ENCODE measurements around the gene KRT79.
"Not testable (repeated sequence)": the region's sequence is repeated elsewhere in the genome, so short reads cannot be mapped to it uniquely, and the experiment has no call there.

Gene KRT79

DNA sequence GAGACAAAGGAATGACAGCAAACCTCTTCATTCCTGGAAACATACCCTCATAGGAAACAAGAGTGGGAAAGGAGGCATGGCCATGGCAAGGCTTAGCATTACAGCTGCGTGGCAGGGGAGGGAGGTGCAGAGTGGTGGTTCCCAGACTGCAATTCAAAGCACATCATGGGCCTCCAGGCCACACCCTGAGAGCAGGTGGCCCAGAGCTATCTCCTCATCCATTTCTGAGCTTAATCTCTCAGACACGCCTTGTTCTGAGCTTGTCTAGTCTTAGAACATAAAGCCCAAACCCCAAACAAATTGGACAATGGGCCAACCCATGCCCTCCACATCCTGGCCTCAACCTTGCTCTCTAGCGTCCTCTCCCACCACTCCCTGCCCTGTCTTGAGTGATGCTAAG, 32.3 kb downstream of the KRT79 start:
- no peak for DNase-seq

DNA sequence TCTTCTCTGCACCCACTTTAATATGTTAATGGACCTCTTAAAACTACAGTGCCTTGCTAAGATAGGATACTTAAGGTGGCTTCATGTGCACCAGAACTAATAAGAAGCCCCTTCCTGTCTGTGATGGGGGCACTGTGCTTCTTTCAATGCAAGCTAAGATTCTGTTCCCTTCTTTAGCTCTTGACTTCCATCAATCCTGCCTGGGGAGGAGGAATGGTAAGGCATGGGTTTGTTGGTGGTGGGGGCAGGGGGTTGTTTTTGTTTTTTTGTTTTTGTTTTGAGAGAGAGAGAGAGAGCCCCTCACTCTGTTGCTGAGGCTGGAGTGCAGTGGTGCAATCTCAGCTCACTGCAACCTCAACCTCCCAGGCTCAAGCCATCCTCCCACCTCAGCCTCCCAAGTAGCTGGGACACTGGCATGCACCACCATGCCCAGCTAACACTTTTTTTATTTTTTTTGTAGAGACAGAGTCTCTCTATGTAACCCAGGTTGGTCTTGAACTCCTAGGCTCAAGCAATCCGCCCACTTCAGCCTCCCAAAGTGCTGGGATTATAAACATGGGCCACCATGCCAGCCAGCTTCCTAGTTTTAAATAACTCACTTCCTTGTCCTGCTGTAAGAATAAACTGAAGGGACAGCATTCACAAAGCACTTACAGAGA, 33.7 kb downstream of the KRT79 start:
- no peak for DNase-seq

DNA sequence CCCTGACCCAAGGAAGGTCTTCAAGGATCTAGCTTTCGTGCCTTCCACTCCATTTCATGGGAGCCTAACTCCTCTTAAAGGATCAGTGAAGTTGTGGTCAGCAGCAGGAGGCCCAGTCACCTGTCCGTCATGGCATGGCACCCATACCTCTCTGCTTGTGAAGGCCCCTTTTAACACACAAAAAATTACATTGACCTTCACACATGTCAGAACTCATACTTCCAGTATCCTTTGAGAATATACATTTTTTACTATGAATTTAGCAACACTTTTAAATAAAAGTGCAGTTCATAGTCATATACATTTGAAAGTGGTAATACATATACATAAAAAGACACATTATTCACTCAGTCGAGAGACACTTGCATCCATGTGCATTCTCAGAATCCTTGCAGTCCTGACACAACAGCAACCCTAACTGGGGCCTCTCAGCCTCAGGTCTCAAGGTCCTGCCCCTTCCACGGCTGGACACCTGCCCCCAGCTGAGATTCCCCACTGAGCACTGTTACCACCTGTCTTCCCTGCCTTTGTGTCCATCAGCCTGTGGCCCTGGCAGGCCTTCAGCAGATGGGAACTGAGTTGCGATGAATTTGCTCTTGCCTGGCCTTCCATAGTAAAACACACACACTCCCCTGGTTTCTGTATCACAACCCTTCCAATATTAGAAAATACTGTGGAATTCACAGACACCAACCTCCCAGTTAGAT, 34.5 kb downstream of the KRT79 start:
- DNase-seq: no peak

DNA sequence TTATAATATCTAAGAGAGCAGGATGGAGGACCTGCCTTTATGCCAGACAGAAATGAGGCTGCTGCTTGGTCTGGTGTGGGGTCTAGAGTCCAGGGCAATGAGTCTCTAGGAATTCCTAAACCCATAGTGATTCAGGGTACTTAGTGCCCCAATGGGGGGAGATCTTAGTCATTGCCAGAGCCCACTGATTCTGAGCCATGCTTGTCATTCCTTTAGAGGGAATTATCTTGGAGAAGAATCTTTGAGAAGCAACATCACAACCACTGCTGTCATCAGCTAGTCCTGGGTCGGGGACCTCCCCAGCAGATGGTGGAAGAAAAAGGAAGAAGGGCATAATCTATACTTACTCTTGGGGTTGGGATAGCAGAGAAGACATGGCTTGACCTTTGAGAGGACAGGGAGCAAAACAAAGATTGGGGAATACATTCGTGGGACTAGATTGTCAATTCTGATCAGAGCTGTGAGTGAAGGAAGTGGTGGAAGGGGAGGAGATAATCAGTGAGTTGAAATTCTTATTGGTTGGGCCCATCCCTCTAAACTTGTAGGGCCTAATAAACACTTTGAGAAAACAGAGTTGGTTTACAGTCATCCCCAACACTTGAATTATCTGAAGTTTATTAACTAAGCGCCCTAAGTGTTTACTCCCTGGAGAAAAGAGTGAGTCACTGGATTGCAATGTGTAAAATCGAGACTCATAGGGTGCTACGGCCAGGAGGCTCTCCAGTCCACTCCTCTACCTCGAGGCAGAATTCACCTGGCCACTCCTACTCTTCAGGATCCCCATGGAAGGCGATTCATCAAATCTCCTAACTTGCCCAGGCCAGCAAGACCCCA, 35.2 kb downstream of the KRT79 start:
- DNase-seq: no peak

DNA sequence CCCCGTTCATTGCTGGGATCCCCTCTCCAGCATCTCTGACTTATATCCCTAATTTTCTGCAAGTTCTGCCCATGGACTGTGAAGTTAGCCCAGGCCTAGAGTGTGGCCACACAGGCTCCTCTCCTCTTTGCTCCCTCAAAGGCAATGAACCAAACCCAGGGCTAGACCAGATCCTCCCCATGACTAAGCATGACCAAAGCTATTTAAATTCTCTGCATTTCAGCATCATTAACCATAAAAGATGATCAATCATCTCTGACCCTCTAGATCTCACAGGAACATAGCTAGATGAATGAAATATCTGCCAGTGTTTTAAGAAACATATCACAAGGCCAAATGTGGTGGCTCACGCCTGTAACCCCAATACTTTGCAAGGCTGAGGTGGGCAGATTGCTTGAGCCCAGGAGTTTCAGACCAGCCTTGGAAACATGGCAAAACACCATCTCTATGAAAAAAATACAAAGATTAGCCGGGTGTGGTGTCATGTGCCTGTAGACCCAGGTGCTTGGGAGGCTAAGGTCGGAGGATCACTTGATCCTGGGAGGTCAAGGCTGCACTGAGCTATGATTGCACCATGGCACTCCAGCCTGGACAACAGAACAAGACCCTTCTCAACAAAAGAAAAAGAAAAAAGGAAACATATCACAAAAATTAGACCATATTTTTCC, 36.0 kb downstream of the KRT79 start:
- no peak for DNase-seq

DNA sequence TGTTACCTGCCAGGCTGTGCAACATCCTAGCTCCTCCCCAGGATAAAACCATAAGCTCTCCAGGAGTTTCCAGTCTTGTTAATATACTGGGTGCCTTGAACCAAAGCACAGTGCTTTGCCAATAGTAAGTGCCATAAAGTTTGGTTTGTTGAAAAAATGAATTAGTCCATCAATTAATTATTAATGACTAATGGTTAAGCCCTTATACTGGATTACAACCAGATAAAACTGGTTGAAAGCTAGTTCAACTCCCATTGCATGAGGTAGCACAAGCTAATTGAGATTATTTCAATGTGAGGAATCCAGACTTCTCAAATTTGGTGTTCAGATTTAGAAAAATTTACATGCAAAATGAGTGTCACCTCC, 36.6 kb downstream of the KRT79 start:
- DNase-seq: no peak

DNA sequence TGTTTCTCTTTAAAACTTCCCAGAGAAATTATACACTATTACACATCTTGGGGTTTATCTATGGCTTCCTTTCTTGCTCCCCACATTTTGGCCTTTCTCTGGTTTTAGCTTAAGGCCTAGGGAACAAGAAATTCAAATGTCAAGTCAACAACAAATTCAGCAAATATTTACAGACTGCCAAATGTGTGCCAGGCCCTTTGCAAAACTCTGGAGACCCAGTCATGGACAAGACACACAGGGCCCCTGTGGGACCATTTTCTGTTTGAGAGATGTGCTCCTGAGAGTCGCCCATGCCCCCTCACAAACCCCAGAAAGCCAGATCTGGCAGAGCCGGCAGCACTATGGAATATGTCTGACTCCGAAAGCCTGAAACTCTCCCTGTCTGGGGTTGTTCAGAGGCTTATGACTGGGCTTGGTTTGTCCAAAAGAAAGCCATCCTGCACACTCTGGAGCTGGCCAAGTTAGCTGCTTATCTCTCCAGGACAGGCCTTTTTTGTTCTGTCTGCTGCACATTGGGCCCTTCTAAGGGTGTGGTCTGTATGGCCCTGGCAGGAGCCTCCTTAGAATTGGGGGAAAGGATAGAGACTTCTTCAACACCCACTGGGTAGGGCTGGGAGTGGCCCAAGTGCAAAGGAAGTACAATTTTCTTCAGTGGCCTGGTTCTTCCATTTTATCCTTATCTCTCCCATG, 37.1 kb downstream of the KRT79 start:
- DNase-seq: no peak

DNA sequence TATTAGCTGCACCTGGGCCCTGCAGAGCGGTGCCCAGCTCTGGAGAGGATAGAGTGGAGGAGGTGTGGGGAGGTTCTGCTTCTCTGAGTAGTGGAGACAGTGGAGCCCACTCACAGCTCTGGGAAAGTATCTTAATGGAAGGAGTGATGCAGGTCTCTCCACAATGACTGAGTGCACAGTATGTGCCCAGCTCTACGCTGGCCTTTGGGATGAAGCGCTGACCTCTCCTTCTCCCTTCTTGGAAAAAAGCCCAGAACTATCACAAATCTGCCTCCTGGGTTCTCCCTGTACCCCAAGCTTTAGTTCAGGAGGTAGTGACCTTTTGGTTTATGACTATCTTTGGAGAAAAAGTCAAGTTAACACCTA, 37.7 kb downstream of the KRT79 start:
- no peak for DNase-seq

DNA sequence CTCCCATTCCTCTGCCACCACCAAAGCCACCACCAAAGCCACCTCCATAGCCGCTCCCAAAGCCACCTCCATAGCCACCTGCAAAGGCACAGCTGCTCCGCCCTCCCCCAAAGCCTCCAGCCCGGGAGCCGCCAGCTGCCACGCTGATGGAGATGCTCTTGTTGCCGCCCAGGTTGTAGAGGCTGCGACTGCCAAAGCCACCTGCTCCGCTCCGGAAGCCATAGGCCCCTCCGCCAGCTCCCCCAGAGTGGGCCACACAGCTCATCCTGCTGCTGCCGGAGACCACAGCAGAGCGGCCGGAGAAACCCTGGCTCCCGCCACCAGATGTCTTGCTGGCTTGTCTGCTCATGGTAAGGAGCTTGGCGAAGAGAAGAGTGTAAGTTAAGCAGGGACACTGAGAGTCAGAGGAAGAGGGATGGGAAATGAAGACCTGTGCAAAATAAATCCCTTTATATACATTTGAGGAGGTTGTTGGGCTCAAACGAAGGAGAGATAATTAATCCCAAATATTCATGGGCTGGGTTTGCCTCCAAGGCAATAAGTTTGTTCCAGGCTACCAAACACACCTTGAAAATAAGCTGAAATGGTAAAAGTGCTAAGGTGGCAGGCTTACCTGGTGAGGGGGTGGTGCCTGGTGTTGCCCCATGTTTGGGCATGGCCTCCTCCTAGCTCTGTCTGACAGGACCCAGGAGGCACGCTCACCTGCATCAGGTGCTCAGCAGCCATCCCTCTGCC, 38.2 kb downstream of the KRT79 start, which contains the start of gene KRT3:
TSS of gene KRT3 (minus strand) at position 424 of the 735 bp plus-strand sequence. CDS start at position 349, 75 bp downstream.
- peak; percentile 4 for DNase-seq

DNA sequence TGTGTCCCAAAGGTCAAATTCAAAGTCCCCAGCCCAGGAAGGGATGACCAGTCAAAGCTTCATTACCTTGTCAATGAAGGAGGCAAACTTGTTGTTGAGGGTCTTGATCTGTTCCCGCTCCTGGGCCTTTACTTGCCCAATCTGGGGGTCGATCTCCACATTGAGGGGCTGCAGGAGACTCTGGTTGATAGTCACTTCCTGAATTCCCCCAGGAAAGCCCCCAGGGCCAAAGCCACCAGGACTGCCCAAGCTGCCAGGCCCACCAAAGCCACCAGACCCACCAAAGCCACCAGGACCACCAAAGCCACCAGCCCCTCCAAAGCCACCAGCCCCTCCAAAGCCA, 38.8 kb downstream of the KRT79 start:
- DNase-seq: not testable (repeated sequence)

DNA sequence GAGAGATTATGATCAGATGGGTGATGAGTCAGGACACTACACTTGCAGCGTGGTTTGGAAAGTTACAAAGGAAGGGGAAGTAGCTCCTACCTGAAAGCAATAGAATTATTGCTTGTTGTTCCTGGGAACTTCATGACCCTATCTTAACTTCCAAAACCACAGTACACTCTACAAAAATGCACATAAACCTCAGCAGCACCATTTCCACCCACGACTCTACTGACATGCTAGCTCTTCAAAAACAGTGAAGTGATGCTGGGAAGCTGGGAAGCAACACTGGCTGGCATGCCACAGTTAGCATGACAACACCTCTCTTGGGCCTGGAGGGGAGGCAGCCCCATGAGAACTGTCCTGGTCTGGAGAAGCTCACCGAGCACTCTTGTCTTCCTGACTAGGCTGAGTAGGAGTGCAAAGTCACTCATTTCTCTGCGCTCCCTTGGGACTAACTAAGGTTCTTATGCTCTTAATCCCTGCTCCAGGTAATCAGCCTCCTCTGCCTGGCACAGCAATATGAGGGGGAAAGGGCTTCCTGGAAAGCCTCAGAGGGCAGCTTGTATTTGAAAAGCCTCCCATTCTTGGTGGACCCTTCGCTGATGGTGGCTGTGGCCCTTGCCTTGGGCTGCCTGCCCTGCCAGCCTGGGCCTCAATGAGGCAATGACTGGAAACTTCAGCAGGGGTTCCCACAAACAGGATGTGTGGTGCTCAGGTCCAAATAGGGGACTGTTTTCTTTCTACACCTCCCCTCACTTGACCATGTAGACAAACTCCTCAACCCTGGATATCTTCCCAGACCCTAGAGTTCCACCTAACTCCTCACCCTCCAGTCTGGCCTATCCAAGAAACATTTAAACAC, 39.4 kb downstream of the KRT79 start:
- no peak for DNase-seq

DNA sequence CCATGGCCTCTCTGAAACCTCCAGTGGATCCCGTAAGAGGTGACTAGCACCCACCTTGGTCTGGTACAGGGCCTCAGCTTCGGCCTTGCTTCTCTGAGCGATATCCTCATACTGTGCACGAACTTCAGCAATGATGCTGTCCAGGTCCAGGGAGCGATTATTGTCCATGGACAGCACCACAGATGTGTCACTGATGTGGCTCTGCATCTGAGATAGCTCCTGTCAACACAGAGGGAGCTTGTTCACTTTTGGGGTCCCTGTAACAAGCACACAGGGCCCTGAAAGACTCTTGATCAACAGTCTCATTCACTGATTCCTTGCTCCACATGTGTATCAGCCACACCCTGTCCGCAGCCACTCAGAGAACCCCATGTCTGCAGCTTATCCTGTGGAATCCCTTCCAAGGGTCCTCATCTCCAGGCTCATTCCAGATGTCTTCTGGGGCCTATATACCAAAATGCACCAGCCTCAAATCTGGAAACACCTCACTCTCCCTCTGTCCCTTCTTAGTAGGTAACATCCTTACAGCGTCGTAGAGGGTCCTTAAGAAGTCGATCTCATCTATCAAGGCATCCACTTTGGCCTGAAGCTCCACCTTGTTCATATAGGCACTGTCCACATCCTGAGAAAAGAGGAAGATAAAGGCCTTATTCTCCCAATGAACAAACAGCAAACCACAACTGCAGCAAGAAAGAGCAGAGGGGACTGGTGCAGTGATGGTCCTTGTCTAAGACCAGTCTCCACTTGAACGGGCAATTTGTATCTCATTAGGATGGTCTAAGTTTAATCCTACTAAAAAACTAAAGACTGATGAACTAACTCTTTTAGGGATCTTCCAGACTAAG, 41.7 kb downstream of the KRT79 start:
- no peak for DNase-seq

DNA sequence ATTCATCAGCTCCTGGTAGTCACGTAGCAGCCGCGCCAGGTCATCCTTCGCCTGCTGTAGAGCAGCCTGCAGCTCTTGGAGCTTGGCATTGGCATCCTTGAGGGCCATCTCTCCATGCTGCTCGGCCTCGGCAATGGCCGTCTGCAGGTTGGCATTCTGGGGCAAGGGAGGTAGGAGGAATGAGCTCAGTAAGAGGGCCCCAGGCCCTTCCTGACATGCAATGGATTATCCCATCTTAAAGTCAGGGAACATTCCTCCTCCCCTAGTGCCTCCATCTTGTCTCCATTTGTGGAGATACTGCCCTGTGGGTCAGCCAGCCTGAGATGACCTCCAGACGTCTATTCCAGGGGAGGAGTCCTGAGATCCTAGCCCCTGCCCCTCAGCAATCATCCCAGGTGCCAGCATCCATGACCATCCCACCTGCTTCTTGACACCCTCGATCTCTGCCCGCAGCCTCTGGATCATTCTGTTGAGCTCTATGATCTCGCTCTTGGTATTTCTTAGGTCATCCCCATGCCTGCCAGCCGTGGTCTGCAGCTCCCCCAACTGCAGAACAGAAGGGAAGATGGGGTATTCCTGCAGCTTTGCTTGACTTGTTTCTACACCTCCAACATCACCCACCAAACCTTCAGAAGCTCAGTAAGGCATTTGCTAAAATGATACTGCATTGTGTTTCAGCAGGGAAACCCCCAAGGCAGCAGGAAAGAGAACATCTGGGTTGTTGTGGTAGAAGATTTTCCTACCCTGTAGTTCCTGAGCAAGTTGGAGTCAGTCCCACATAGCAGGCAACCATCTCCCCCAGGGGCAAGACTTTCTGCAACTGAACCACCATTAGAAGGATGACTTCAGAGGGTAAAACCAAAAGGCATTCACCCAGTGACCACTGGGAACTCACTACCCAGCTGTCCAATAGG, 42.6 kb downstream of the KRT79 start:
- DNase-seq: no peak

DNA sequence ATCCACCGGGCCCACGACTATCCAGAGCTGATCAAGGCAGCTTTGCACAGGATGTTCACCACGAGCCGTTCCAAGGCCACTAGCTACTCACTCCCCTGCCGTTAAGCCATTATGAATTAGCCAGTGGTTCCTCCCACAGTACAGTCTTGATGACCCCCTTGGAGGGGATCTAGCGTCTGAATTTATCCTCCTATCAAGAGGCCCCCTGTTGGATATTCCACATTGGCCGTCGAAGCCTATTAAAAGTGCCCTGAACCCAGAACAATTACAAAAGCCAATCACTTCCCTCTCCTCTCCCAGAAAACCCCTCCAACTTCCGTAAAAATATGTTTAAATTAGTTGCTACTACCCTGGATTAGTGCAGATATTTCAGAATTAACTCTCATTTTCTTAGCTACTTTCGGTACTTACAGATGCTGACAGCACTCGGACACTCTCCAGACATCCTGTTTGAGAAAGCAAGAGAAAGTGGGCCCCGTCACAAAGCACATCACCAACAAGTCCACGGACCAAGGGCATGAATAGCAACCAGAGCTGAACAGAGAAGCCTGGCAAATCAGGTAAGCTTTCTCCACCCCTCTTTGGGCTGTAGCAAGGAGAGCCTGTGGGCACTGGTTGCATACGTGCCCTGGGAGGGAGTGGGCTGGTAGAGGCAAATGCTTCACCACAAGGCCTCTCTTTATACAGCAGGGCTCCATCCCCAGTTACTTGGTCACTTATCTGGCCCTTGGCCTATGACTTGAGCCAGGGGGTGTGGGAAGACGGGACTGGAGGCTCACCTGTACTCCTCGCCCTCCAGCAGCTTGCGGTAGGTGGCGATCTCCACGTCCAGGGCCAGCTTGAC, 43.5 kb downstream of the KRT79 start:
- DNase-seq: no peak

DNA sequence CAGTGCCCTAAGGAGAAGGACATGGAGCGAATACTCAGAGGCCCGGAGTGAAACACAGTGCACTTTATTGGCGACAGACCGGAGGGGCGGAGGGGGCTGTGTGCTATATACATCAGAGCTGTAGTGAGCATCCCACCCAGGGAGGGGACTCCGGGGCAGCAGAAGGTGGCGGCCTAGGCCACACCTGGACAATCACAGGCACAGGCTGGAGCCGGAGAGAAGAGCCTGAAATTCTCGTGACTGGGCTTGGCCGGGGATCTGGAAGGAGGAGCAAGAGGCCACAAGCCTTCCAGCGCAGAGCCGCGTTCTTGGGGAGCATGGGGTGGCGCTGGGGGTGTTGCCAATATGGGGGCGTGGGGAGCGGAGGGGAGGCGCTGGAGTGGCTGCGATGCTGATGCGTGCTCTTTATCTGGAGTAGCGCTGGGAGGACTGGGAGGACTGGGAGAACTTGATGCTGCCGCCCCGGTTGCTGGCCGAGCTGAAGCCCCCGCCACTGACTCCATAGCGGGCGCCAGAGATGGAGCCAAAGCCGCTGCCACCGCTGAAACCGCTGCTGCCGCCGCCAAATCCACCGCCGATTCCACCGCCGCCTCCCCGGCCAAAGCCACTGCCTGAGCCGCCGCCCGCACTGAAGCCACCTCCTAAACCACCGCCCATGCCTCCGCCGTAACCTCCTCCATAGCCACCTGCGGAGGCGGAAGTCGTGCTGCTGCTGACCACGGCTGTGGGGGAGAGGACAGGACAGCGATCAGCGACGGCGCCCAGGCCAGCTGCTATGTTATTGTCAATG, 44.3 kb downstream of the KRT79 start:
- no peak for DNase-seq

DNA sequence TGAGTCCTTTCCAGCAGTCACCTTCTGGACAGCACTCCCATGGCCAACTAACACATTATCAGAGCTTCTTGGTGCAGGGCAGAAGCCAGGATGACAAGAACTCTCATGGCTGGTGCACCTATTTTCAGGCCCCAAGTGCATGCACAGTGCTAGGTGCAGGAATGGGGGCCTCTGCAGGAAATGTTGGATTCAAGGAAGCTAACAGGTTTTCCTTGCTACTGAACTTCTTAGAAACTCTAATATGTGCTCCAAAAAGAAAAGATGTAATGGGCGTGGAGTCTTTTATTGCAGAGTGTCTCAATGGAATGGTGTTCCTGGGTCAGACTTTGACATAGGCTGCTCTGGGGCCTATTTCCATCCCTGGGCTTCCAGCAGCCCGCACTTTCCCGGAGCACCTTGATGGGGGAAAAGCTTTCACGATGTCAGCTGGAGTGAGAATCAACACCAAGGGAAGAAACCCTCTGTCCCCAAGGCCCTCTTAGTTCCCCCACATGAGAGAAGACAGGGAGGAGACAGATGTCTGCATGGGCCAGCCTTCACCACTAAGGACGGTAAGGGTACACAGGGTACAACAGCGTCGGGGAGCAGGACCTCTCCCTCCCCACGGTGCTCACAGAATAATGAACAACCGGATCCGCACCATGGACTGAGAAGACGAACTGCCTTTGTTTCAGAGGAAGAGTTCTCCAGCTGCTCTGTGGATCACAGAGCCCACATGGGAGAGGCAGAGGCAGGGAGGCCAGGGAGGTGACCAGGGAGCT, 45.1 kb downstream of the KRT79 start:
- no peak for DNase-seq

Data from SHP77 treated with DMSO at 0.1 percent for 48 hours (cell line).